Subcutaneous abdominal adipose tissue (tissue), 5 donors: Measurements from ENCODE around the gene OIP5.
"Not testable (repeated sequence)": the region's sequence is repeated elsewhere in the genome, so short reads cannot be mapped to it uniquely, and the experiment has no call there.

ENCODE experiments used
- H3K27ac ChIP-seq: one replicate; pipeline ENCODE4 v1.7.0; 2013; ENCODE audit warnings: low read depth, mild to moderate bottlenecking, inconsistent platforms, low read length, moderate library complexity
- H3K27me3 ChIP-seq, 5 donors: one replicate each; pipeline ENCODE4 v1.7.0; 2013; ENCODE audit warnings: low read length in 5 of 5, inconsistent platforms in 1 of 5; ENCODE audit not compliant: control insufficient read depth in 5 of 5, insufficient read depth in 4 of 5
- H3K36me3 ChIP-seq, 5 donors: one replicate each; pipeline ENCODE4 v1.7.0; 2013; ENCODE audit warnings: low read length in 5 of 5; ENCODE audit not compliant: control insufficient read depth in 5 of 5, insufficient read depth in 5 of 5
- H3K4me1 ChIP-seq, 5 donors: one replicate each; pipeline ENCODE4 v1.7.0; 2013; ENCODE audit warnings: low read length in 5 of 5, mild to moderate bottlenecking in 3 of 5, moderate library complexity in 1 of 5; ENCODE audit not compliant: control insufficient read depth in 5 of 5, insufficient read depth in 5 of 5
- H3K4me3 ChIP-seq, 5 donors: one replicate each; pipeline ENCODE4 v1.7.0; 2013; ENCODE audit warnings: low read length in 5 of 5, low read depth in 1 of 5
- H3K9ac ChIP-seq, 5 donors: one replicate each; pipeline ENCODE4 v1.7.0; 2013; ENCODE audit warnings: low read length in 5 of 5, mild to moderate bottlenecking in 4 of 5, moderate library complexity in 3 of 5
- H3K9me3 ChIP-seq, 5 donors: one replicate each; pipeline ENCODE4 v1.7.0; 2013; ENCODE audit warnings: low read length in 5 of 5; ENCODE audit not compliant: control insufficient read depth in 5 of 5
- donor health status: healthy.
- donor health status: healthy.
- donor health status: healthy.
- donor health status: healthy.
- donor health status: healthy.

Gene OIP5

GRCh38 chr15:41337047-41337446 lies 4.7 kb upstream of the OIP5 start:
- Histone ChIP-seq H3K36me3 (no peaks in the 10 kb centered on the region), H3K9me3 (no peaks in the 10 kb centered on the region), H3K4me3 (no peak overlapping the region), H3K4me1 (peaks cover 0 to 15% (median 13%) of the 10 kb centered on the region in 5 donors), H3K27ac (no peak overlapping the region), H3K27me3 (no peaks in the 10 kb centered on the region), H3K9ac (no peak overlapping the region)

GRCh38 chr15:41336549-41336948 lies 4.2 kb upstream of the OIP5 start:
- no peaks in the 10 kb centered on the region for H3K36me3 ChIP-seq

GRCh38 chr15:41334293-41335120 lies 2.1 kb upstream of the OIP5 start:
- Histone ChIP-seq H3K4me1 (peaks cover 0 to 21% (median 18%) of the 10 kb centered on the region in 5 donors), H3K9ac (no peak overlapping the region), H3K36me3 (no peaks in the 10 kb centered on the region), H3K9me3 (no peaks in the 10 kb centered on the region), H3K27ac (no peak overlapping the region), H3K27me3 (no peaks in the 10 kb centered on the region), H3K4me3 (no peak overlapping the region)

More at GRCh38 chr15:41336549-41336948, 4.2 kb upstream of the OIP5 start:
- Histone ChIP-seq H3K4me3 (no peak overlapping the region), H3K27ac (no peak overlapping the region), H3K9ac (no peak overlapping the region), H3K9me3 (no peaks in the 10 kb centered on the region), H3K27me3 (no peaks in the 10 kb centered on the region), H3K4me1 (peaks cover 0 to 20% (median 18%) of the 10 kb centered on the region in 5 donors)

DNA sequence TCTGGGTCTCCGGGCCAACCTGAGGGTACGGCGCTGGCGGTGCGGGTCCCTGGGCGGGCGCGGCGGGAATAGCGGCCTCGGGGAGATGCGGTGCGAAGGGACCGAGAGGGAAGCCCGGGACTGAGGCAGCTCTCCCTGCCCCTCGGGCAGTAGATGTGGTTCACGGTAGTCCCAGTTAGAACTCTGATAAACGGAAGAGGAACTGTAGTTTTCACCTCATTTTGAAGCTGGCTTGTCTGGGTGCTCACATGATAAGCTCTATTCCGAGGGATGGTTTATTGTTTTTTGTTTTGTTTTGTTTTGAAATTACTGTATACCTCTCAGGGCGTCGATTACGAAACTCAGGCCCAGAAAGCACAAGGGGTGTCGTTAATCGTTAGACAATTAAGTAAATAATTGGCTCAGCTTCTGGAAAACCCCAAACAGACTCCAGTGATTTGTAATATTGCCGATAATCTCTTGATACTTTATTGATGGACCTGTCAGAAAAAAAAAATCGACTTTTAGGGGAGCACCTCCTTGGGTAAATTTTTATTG lies 703 bp upstream of the OIP5 start:
- H3K9ac ChIP-seq = peak overlapping the region in 4 of 5 donors; percentile 65 to 78 (median 70)
- no peaks in the 10 kb centered on the region for H3K36me3 ChIP-seq

DNA sequence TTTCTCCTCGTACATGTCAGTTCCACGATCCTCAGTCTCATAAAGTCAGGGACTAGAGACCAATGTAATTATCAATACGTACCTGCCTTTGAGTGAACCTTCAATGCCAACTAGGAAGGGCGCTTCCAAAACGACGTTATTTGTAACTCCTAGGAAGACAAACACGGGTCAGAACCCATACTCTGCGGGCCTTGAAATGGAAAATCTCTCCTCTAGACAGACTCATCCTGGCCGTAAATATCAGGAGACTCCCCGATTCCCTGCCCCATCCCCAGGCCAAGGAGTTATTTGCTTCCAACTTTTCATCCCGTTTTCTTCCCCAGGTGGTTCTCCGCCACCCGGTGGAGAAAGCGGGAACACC lies 578 bp downstream of the OIP5 start:
- Histone ChIP-seq H3K9me3 (no peaks in the 10 kb centered on the region), H3K27ac (peak overlapping the region; percentile 37), H3K27me3 (no peaks in the 10 kb centered on the region), H3K4me3 (peak overlapping the region; percentile 77 to 96 (median 95)), H3K4me1 (peaks cover 0 to 21% (median 18%) of the 10 kb centered on the region in 5 donors), H3K36me3 (no peaks in the 10 kb centered on the region), H3K9ac (peak overlapping the region in 4 of 5 donors; percentile 65 to 76 (median 68))

More for the DNA sequence above, 703 bp upstream of the OIP5 start:
- no peaks in the 10 kb centered on the region for H3K9me3 ChIP-seq
- H3K4me1 ChIP-seq = peaks cover 0 to 21% (median 18%) of the 10 kb centered on the region in 5 donors
- H3K27me3 ChIP-seq = no peaks in the 10 kb centered on the region
- H3K4me3 ChIP-seq = peak overlapping the region; percentile 77 to 96 (median 95)
- no peak overlapping the region for H3K27ac ChIP-seq

GRCh38 chr15:41331281-41331680 lies 1.1 kb downstream of the OIP5 start:
- Histone ChIP-seq H3K4me3 (no peak overlapping the region), H3K27ac (no peak overlapping the region), H3K4me1 (peaks cover 0 to 21% (median 18%) of the 10 kb centered on the region in 5 donors), H3K9me3 (no peaks in the 10 kb centered on the region), H3K36me3 (no peaks in the 10 kb centered on the region), H3K27me3 (no peaks in the 10 kb centered on the region), H3K9ac (peak overlapping the region in 1 of 5 donors; percentile 67)

DNA sequence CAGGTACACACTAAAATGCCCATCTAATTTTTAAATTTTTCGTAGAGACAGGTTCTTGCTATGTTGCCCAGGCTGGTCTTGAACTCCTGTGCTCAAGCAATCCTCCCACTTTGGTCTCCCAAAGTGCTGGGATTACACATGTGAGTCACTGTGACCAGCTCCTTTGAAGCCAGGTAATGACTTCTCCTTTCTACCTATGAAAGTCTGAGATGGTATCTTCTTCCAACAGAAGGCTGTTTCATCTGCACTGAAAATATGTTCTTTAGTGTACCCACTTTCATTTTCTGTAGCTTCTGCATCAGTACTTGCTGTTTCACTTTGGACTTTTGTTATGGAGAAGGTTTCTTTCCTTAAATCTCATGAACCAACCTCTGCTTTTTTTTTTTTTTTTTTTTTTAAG lies 8.8 kb downstream of the OIP5 start:
- no peak overlapping the region for H3K27ac ChIP-seq
- no peaks in the 10 kb centered on the region for H3K9me3 ChIP-seq
- no peak overlapping the region for H3K4me3 ChIP-seq
- H3K27me3 ChIP-seq = no peaks in the 10 kb centered on the region
- no peak overlapping the region for H3K9ac ChIP-seq
- no peaks in the 10 kb centered on the region for H3K4me1 ChIP-seq
- H3K36me3 ChIP-seq = no peaks in the 10 kb centered on the region

GRCh38 chr15:41320805-41321330 lies 11.5 kb downstream of the OIP5 start:
- H3K9ac ChIP-seq, H3K4me3 ChIP-seq, H3K36me3 ChIP-seq, H3K27ac ChIP-seq, H3K9me3 ChIP-seq, H3K4me1 ChIP-seq, H3K27me3 ChIP-seq: not testable (repeated sequence)

DNA sequence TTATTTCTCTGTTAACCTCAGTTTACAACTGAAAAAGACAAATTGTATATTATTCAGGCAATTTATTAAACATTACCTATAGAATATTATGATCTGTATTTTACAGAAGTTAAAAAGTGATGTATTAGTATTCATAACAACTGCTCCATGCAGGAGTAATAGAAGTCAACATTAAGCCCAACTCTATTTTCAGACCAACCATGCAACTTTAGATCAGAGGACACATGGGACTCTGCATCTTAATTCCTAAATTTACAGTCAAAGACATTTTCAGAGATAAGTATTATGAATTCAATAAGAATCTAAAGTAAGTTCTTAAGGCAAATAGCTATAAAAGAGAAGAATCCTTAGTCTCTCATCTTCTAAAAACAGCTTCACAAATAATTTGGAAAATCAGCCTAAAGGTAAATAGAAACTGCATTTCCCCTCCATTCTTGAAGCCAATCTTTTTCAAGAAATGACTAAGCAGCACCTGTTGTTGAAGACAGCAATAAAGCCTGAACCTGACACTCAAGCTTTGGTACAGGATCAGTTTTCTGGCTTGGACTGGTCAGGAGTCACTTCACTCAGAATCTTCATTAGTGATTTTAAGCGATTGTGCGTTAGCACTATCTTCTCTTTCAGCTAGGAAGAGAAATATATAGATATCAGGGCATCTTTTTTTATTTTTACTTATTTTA lies 23.0 kb downstream of the OIP5 start:
- Histone ChIP-seq H3K27ac (no peak overlapping the region), H3K9ac (no peak overlapping the region), H3K4me1 (no peaks in the 10 kb centered on the region), H3K4me3 (no peak overlapping the region), H3K36me3 (peaks cover 0 to 9% (median 6%) of the 10 kb centered on the region in 5 donors), H3K9me3 (no peaks in the 10 kb centered on the region), H3K27me3 (no peaks in the 10 kb centered on the region)

GRCh38 chr15:41307679-41308078 lies 24.7 kb downstream of the OIP5 start:
- no peaks in the 10 kb centered on the region for H3K9me3 ChIP-seq
- no peak overlapping the region for H3K27ac ChIP-seq
- no peaks in the 10 kb centered on the region for H3K27me3 ChIP-seq
- H3K4me1 ChIP-seq = no peaks in the 10 kb centered on the region
- no peak overlapping the region for H3K4me3 ChIP-seq
- H3K9ac ChIP-seq = no peak overlapping the region
- H3K36me3 ChIP-seq = peaks cover 0 to 7% (median 4%) of the 10 kb centered on the region in 5 donors
